ENCODE data around the gene RAP1B. TPM values are rescaled to one million over a fixed set of nuclear protein-coding genes. Genes with fewer than 3 reads are reported as not detected.

Gene RAP1B
- total and polyA plus RNA-seq, 9 donors, result 81.8 to 195 (median 107) TPM

- Histone ChIP-seq H3K9me3 (no peaks in the 10 kb centered on the region), H3K4me3 (no peak overlapping the region), H3K36me3 (no peaks in the 10 kb centered on the region), H3K27me3 (no peaks in the 10 kb centered on the region), H3K4me1 (ENCODE audit: insufficient read depth) (peaks cover 7% of the 10 kb centered on the region), H3K27ac (no peak overlapping the region)
- intact Hi-C loops (cut with DNase I), result no loop called here
- TF ChIP-seq, protein P1, sequence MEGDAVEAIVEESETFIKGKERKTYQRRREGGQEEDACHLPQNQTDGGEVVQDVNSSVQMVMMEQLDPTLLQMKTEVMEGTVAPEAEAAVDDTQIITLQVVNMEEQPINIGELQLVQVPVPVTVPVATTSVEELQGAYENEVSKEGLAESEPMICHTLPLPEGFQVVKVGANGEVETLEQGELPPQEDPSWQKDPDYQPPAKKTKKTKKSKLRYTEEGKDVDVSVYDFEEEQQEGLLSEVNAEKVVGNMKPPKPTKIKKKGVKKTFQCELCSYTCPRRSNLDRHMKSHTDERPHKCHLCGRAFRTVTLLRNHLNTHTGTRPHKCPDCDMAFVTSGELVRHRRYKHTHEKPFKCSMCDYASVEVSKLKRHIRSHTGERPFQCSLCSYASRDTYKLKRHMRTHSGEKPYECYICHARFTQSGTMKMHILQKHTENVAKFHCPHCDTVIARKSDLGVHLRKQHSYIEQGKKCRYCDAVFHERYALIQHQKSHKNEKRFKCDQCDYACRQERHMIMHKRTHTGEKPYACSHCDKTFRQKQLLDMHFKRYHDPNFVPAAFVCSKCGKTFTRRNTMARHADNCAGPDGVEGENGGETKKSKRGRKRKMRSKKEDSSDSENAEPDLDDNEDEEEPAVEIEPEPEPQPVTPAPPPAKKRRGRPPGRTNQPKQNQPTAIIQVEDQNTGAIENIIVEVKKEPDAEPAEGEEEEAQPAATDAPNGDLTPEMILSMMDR (IDR thresholded peaks at IDR 0.05), result no peak
- no peak for DNase-seq
- 92 to 94% (median 92%) methylated on average over 2 of the region's 2 CpGs for WGBS, 3 donors
Measured at GRCh38 chr12:68624933-68625332, 14.2 kb downstream of the RAP1B start.

DNA sequence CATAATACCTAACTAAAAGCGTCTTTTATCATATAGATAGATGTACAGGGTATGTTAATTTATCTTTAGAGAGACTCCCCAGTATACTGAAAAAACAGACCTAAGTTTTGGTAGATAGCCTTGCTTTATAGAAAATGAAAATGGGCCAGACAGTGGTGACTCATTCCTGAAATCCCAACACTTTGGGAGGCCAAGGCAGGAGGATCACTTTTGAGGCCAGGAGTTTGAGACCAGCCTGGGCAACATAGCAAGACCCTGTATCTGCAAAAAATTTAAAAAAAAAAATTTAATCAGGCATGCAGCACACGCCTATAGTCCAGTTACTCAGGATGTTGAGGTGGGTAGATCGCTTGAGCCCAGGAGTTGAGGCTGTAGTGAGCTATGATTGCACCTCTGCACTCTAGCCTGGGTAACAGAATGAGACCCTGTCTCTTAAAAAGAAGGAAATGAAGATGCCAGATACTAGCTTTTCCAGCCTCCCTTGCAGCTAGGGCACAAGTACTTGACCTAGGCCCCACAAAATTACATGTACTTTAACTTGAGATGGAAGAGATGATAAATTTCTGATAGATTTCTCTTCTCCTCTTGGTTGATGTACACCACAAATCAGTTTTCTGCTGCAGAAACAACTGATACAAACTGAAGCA is 17.1 kb downstream of the RAP1B start:
- TF ChIP-seq POLR2A (IDR thresholded peaks at IDR 0.05) (no peak), EP300 (IDR thresholded peaks at IDR 0.05) (no peak)
- TF ChIP-seq, protein P1 (IDR thresholded peaks at IDR 0.05), result no peak
- DNase-seq, result no peak
- no peak overlapping the region for H3K4me3 ChIP-seq
- whole genome bisulfite sequencing, 3 donors, result 98 to 100% (median 98%) methylated on average over 3 of the region's 3 CpGs
- H3K4me1 ChIP-seq (ENCODE audit: insufficient read depth), result peaks cover 7% of the 10 kb centered on the region
- no peaks in the 10 kb centered on the region for H3K36me3 ChIP-seq
- H3K27me3 ChIP-seq, result no peaks in the 10 kb centered on the region
- intact Hi-C loops (cut with DNase I), result no loop called here
- no peak overlapping the region for H3K27ac ChIP-seq
- no peaks in the 10 kb centered on the region for H3K9me3 ChIP-seq

GRCh38 chr12:68628698-68629097 is 18.0 kb downstream of the RAP1B start:
- DNase-seq, result no peak
- intact Hi-C loops (cut with DNase I), result no loop called here
- Histone ChIP-seq H3K27ac (no peak overlapping the region), H3K4me3 (no peak overlapping the region), H3K9me3 (no peaks in the 10 kb centered on the region), H3K27me3 (no peaks in the 10 kb centered on the region), H3K36me3 (no peaks in the 10 kb centered on the region), H3K4me1 (ENCODE audit: insufficient read depth) (peaks cover 7% of the 10 kb centered on the region)
- no peak for TF ChIP-seq POLR2A (IDR thresholded peaks at IDR 0.05)

GRCh38 chr12:68630050-68630449 is 19.4 kb downstream of the RAP1B start:
- Histone ChIP-seq H3K4me1 (ENCODE audit: insufficient read depth) (peaks cover 6% of the 10 kb centered on the region), H3K4me3 (no peak overlapping the region), H3K9me3 (no peaks in the 10 kb centered on the region), H3K27me3 (no peaks in the 10 kb centered on the region), H3K36me3 (no peaks in the 10 kb centered on the region), H3K27ac (no peak overlapping the region)
- no peak for DNase-seq
- intact Hi-C loops (cut with DNase I), result no loop called here
- TF ChIP-seq POLR2A (IDR thresholded peaks at IDR 0.05) (no peak), EP300 (IDR thresholded peaks at IDR 0.05) (no peak)
- TF ChIP-seq, protein P1 (IDR thresholded peaks at IDR 0.05), result no peak

GRCh38 chr12:68630598-68630997 is 19.9 kb downstream of the RAP1B start:
- intact Hi-C loops (cut with DNase I), result no loop called here
- Histone ChIP-seq H3K4me3 (no peak overlapping the region), H3K36me3 (no peaks in the 10 kb centered on the region), H3K27me3 (no peaks in the 10 kb centered on the region), H3K9me3 (no peaks in the 10 kb centered on the region), H3K4me1 (ENCODE audit: insufficient read depth) (peaks cover 8% of the 10 kb centered on the region), H3K27ac (no peak overlapping the region)
- 85 to 98% (median 96%) methylated on average over 7 of the region's 7 CpGs for WGBS, 3 donors
- TF ChIP-seq EP300 (IDR thresholded peaks at IDR 0.05), result no peak
- no peak for TF ChIP-seq POLR2A (IDR thresholded peaks at IDR 0.05)
- TF ChIP-seq, protein P1 (IDR thresholded peaks at IDR 0.05), result no peak
- DNase-seq, result no peak

Data from ovary (tissue), 9 donors.